MCF 10A (cell line): Measurements from ENCODE around the gene RAC3. TPM values are rescaled to one million over a fixed set of nuclear protein-coding genes. Genes with fewer than 3 reads are reported as not detected.

Source experiments
- BruUV-seq: library from RNA; stranded (reverse); fragments of 400-500 nt; replicated peaks from 2 replicates; lab custom pipeline; 2021; lab: Mats Ljungman, UMichigan
- CTCF ChIA-PET: fragments of 300-600 bp; sonication (Branson Sonifier 250); formaldehyde crosslinking; extraction: SDS; loops from one replicate; lab custom pipeline; 2021; ENCODE audit warnings: antibody characterized with exemption, inconsistent platforms; lab: Yijun Ruan, JAX
- POLR2A ChIA-PET: fragments of 300-600, 350-650 bp; sonication (Branson Sonifier 250); formaldehyde crosslinking; extraction: SDS; loops from one replicate; lab custom pipeline; 2020; ENCODE audit warnings: antibody characterized with exemption, inconsistent platforms; lab: Yijun Ruan, JAX
- DNase-seq: peaks from one replicate; pipeline ENCODE4 v3.0.0-alpha.2; 2018; ENCODE audit not compliant: unreplicated experiment
- H3K27ac Mint-ChIP-seq: one replicate; pipeline ENCODE4 v1.8.0; 2022; ENCODE audit warnings: mild to moderate bottlenecking, low read depth, mixed read lengths; ENCODE audit not compliant: unreplicated experiment
- H3K27me3 Mint-ChIP-seq: one replicate; pipeline ENCODE4 v1.8.0; 2022; ENCODE audit warnings: mixed read lengths; ENCODE audit not compliant: insufficient read depth, unreplicated experiment
- H3K36me3 Mint-ChIP-seq: one replicate; pipeline ENCODE4 v1.8.0; 2022; ENCODE audit warnings: mild to moderate bottlenecking, moderate library complexity, mixed read lengths; ENCODE audit not compliant: insufficient read depth, unreplicated experiment
- H3K4me1 Mint-ChIP-seq: one replicate; pipeline ENCODE4 v1.8.0; 2022; ENCODE audit warnings: mixed read lengths; ENCODE audit not compliant: insufficient read depth, unreplicated experiment
- H3K4me3 Mint-ChIP-seq: one replicate; pipeline ENCODE4 v1.8.0; 2022; ENCODE audit warnings: mild to moderate bottlenecking, moderate library complexity, mixed read lengths; ENCODE audit not compliant: unreplicated experiment
- H3K9me3 Mint-ChIP-seq: one replicate; pipeline ENCODE4 v1.8.0; 2022; ENCODE audit warnings: mixed read lengths; ENCODE audit not compliant: unreplicated experiment
- intact Hi-C: fragments of 100-400 bp; cut with micrococcal nuclease; formaldehyde crosslinking; loops from 2 replicates; pipeline ENCODE4 v1.14.1; 2022
- total RNA-seq: library from RNA; stranded (reverse); gene quantifications from 2 replicates; pipeline ENCODE4 v1.2.3, GENCODE V29; 2022
- TF ChIP-seq, protein P1 (sequence below): fragments of 200-600 bp; IDR thresholded peaks from one replicate; pipeline ENCODE4 v1.8.0; 2022; ENCODE audit warnings: antibody characterized with exemption, mild to moderate bottlenecking; ENCODE audit not compliant: unreplicated experiment

The RAC3 gene
- total RNA-seq, 1 experiment from 2014 or later = 9.7 TPM

DNA sequence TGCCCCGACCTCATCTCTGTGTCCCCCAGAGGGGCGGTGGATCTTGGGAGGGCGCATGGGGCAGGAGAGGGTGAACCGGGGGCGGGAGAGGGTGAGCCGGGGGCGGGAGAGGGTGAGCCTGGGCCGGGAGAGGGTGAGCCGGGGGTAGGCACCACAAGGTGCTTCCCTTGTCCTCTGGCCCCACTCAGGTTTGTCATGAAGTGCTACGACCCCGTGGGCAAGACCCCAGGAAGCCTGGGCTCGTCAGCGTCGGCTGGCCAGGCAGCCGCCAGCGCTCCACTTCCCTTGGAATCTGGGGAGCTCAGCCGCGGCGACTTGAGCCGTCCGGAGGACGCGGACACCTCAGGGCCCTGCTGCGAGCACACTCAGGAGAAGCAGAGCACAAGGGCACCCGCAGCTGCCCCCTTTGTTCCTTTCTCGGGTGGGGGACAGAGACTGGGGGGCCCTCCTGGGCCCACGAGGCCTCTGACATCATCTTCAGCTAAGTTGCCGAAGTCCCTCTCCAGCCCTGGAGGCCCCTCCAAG lies 35.2 kb upstream of the RAC3 start:
- intact Hi-C loops = no loop called here
- ChIA-PET POLR2A (no interaction called here), CTCF (interaction anchor here (0.6 kb wide), 1 partner anchor 18 kb away, joined by 3 read pairs; no protein-coding TSS in a partner anchor)
- no peaks in the 10 kb centered on the region for H3K27me3 Mint-ChIP-seq
- no peak for DNase-seq
- no peaks in the 10 kb centered on the region for H3K9me3 Mint-ChIP-seq
- TF ChIP-seq, protein P1, sequence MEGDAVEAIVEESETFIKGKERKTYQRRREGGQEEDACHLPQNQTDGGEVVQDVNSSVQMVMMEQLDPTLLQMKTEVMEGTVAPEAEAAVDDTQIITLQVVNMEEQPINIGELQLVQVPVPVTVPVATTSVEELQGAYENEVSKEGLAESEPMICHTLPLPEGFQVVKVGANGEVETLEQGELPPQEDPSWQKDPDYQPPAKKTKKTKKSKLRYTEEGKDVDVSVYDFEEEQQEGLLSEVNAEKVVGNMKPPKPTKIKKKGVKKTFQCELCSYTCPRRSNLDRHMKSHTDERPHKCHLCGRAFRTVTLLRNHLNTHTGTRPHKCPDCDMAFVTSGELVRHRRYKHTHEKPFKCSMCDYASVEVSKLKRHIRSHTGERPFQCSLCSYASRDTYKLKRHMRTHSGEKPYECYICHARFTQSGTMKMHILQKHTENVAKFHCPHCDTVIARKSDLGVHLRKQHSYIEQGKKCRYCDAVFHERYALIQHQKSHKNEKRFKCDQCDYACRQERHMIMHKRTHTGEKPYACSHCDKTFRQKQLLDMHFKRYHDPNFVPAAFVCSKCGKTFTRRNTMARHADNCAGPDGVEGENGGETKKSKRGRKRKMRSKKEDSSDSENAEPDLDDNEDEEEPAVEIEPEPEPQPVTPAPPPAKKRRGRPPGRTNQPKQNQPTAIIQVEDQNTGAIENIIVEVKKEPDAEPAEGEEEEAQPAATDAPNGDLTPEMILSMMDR = no peak
- H3K27ac Mint-ChIP-seq = no peak overlapping the region
- H3K4me1 Mint-ChIP-seq = peaks cover 4% of the 10 kb centered on the region
- H3K4me3 Mint-ChIP-seq = no peak overlapping the region
- peaks cover 5% of the 10 kb centered on the region for H3K36me3 Mint-ChIP-seq
- BruUV-seq = no TSS peak

DNA sequence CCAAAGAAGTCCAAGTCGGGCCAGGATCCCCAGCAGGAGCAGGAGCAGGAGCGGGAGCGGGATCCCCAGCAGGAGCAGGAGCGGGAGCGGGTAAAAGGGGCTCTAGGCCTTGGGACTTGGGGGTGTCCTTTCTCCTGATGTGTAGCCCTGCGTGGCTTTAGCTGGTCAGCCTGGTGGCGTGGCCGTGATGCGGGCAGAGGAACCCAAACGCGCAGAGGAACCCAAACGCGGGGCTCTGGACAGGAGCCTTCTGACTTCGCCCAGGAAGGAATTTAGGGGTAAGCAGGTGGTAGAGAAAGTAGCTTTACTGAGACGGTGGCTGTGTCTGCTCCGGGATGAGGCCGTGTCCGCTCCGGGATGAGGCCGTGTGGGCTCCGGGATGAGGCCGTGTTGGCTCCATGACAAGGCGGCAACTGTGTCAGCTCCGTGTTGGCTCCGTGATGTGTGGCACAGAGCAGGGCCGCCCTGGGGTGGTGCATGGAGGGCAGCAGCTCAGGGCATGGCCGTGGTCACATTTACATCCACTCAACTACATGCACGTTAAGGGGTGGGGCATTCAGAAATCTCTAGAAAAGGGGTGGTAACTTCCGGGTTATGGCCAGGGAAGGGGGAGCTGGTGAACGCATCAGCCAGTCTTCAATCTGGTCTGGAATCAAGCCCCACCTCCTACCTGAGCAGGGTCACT lies 34.6 kb upstream of the RAC3 start:
- TF ChIP-seq, protein P1 = no peak
- no peak for DNase-seq
- H3K4me1 Mint-ChIP-seq = no peaks in the 10 kb centered on the region
- H3K27me3 Mint-ChIP-seq = no peaks in the 10 kb centered on the region
- CTCF ChIA-PET = interaction anchor here (0.6 to 0.7 kb wide), 4 partner anchors 17 to 39 kb away, joined by 3 to 6 read pairs (median 4); no protein-coding TSS in a partner anchor
- POLR2A ChIA-PET = no interaction called here
- no peak overlapping the region for H3K4me3 Mint-ChIP-seq
- no peaks in the 10 kb centered on the region for H3K9me3 Mint-ChIP-seq
- no TSS peak for BruUV-seq
- no peak overlapping the region for H3K27ac Mint-ChIP-seq
- intact Hi-C loops = no loop called here
- peaks cover 5% of the 10 kb centered on the region for H3K36me3 Mint-ChIP-seq

DNA sequence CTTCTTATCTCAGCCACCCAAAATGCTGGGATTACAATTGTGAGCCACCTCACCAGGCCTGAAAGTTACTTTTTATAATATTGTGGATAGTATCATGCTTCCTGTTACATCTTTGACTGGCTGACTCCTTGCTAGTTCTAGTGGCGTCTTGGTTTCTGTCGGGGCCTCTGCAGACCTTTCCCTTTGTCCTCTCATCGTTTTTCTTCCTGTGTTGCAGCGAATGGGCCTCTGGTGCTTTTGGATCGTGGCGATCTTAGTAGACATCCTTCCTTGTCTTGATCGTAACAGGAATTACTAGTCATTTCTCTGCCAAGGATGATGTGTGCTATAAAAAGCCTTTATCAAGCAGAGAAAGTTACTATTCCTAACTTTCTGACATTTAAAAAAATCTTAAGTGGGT lies 33.3 kb upstream of the RAC3 start:
- Mint-ChIP-seq H3K4me3 (no peak overlapping the region), H3K27ac (no peak overlapping the region), H3K9me3 (no peaks in the 10 kb centered on the region), H3K27me3 (no peaks in the 10 kb centered on the region), H3K36me3 (peaks cover 5% of the 10 kb centered on the region), H3K4me1 (no peaks in the 10 kb centered on the region)
- CTCF ChIA-PET = no interaction called here
- BruUV-seq = no TSS peak
- DNase-seq = no peak
- TF ChIP-seq, protein P1 = no peak
- POLR2A ChIA-PET = no interaction called here
- intact Hi-C loops = no loop called here

- Mint-ChIP-seq H3K4me1 (no peaks in the 10 kb centered on the region), H3K9me3 (no peaks in the 10 kb centered on the region), H3K27ac (no peak overlapping the region), H3K36me3 (peaks cover 5% of the 10 kb centered on the region), H3K4me3 (no peak overlapping the region), H3K27me3 (no peaks in the 10 kb centered on the region)
- CTCF ChIA-PET = no interaction called here
- TF ChIP-seq, protein P1 = no peak
- intact Hi-C loops = no loop called here
- no TSS peak for BruUV-seq
- no peak for DNase-seq
- POLR2A ChIA-PET = interaction anchor here (0.9 kb wide), 1 partner anchor 18 kb away, joined by 3 read pairs; no protein-coding TSS in a partner anchor
Observed at GRCh38 chr17:81998691-81999438, 32.6 kb upstream of the RAC3 start.
